PFSK-1 (cell line): Measurements from ENCODE around the gene LPAR1.

ENCODE experiments used
- FOXP2 ChIP-seq: optimal IDR thresholded peaks from 2 replicates; pipeline ENCODE3; 2011; ENCODE audit warnings: borderline replicate concordance, control low read depth, inconsistent platforms; ENCODE audit not compliant: insufficient read depth; ENCODE audit errors: extremely low read length, extremely low read depth
- POLR2AphosphoS5 ChIP-seq: IDR thresholded peaks from 2 replicates; pipeline ENCODE4 v1.6.1; 2012; ENCODE audit warnings: low read depth, mild to moderate bottlenecking, control low read depth, low read length, moderate library complexity
- SIN3A ChIP-seq: IDR thresholded peaks from 2 replicates; pipeline ENCODE4 v1.6.1; 2012; ENCODE audit warnings: mild to moderate bottlenecking, low read length, moderate library complexity, borderline replicate concordance; ENCODE audit not compliant: insufficient read depth
- TAF1 ChIP-seq: IDR thresholded peaks from 2 replicates; pipeline ENCODE4 v1.6.1; 2012; ENCODE audit warnings: low read length, control low read depth, borderline replicate concordance; ENCODE audit not compliant: insufficient read depth
- TF ChIP-seq, protein P1 (sequence below), 2 experiments: IDR thresholded peaks; 2 replicates each; pipeline versions ENCODE4 v1.6.1 to v1.8.0; 2011 to 2012; ENCODE audit warnings: low read depth in 2 of 2, low read length in 2 of 2, control low read depth in 1 of 2, inconsistent platforms in 1 of 2, mild to moderate bottlenecking in 1 of 2, moderate library complexity in 1 of 2; ENCODE audit not compliant: insufficient read depth in 1 of 2

DNA sequence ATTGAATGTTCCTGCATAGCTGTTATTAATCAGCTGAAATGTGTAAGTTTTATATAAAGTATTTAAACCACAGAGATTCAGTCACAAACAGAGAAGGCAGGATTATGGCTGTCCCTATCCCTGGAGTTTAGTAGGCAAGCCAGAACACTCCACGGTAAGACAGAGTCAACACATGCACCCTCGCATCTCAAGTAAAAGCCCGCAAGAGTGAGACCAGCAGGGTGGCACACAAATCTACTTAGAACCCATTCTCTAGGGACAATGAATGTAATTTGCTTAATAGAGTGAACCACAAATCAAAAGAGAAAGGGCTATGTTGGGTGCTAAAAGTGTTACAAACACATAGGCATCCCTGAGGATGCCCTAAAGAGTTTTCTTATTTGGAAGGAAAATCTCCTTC is 35.1 kb downstream of the LPAR1 start:
- TF ChIP-seq, protein P1, sequence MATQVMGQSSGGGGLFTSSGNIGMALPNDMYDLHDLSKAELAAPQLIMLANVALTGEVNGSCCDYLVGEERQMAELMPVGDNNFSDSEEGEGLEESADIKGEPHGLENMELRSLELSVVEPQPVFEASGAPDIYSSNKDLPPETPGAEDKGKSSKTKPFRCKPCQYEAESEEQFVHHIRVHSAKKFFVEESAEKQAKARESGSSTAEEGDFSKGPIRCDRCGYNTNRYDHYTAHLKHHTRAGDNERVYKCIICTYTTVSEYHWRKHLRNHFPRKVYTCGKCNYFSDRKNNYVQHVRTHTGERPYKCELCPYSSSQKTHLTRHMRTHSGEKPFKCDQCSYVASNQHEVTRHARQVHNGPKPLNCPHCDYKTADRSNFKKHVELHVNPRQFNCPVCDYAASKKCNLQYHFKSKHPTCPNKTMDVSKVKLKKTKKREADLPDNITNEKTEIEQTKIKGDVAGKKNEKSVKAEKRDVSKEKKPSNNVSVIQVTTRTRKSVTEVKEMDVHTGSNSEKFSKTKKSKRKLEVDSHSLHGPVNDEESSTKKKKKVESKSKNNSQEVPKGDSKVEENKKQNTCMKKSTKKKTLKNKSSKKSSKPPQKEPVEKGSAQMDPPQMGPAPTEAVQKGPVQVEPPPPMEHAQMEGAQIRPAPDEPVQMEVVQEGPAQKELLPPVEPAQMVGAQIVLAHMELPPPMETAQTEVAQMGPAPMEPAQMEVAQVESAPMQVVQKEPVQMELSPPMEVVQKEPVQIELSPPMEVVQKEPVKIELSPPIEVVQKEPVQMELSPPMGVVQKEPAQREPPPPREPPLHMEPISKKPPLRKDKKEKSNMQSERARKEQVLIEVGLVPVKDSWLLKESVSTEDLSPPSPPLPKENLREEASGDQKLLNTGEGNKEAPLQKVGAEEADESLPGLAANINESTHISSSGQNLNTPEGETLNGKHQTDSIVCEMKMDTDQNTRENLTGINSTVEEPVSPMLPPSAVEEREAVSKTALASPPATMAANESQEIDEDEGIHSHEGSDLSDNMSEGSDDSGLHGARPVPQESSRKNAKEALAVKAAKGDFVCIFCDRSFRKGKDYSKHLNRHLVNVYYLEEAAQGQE (IDR thresholded peaks at IDR 0.05; ENCODE audit: insufficient read depth in 1 of 2, low read depth in 2 of 2, low read length in 2 of 2), result no peak
- no peak for TF ChIP-seq SIN3A
- no peak for TF ChIP-seq TAF1
- no peak for TF ChIP-seq POLR2AphosphoS5
- no peak for TF ChIP-seq FOXP2
